GM18867 (cell line): ENCODE results near the gene PPP2R5C.
"Not testable (repeated sequence)": the region's sequence is repeated elsewhere in the genome, so short reads cannot be mapped to it uniquely, and the experiment has no call there.

Experiments
- ATAC-seq: cut with Tn5 transposase; IDR thresholded peaks from one replicate; pipeline ENCODE4 v1.9.1; 2021; ENCODE audit warnings: mild to moderate bottlenecking, moderate library complexity; ENCODE audit not compliant: unreplicated experiment

PPP2R5C gene

GRCh38 chr14:101961746-101962502 lies 200.4 kb downstream of the PPP2R5C start:
- ATAC-seq = no peak

DNA sequence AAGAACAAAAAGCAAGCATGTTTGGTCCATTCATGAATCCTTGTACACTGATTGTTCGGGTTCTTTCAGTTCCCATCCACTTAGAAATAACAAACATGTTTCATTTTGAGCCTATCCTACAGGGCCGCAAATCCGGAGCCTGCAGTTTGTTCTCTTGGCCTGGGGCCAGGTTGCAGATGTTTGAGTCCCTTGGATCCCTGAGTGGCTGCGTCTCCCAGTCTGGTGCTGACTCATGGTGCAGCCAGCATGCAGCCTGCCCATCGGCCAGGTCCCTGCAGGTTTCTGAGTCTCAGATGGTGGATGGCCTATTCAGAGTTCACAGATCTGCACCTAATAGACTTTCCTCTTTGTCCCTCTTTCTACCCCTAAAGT lies 201.0 kb downstream of the PPP2R5C start:
- ATAC-seq = no peak

- ATAC-seq = no peak
Measured at GRCh38 chr14:101963052-101963451, 201.5 kb downstream of the PPP2R5C start.

DNA sequence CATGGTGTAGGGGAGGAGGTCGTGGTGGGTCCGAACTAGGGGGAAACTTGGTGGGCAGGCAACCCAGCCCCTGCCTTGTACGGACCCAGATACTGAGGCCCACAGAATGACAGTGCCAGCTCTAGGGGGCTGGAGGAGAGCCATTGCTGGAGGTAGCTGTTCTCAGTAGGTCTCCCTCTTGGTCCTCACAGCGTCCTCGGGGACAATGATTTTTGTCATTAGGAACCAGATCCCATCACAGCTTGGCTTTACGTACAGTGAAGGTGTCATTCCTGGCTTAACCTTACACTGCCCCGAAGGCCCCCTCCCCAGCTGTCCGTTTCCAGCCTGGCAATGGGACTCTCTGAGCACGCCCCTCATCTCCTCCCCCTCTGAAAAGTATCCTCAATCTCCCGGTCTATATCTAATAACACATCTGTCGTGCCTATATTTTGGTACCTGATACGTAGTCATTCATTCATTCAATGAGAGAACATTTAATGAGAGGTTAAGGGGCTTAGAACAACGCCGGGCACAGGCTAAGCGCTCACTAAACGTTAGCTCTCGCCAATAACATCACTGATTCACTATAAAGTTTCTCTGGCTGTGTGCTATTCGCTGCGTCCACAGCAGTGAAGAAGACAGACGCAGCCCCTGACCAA lies 202.3 kb downstream of the PPP2R5C start:
- no peak for ATAC-seq

- ATAC-seq = peak; percentile 86
Measured at GRCh38 chr14:101964297-101965180, 203.0 kb downstream of the PPP2R5C start, which contains the start of gene DYNC1H1. Gene DYNC1H1 (plus strand): TSS chr14:101964573. CDS start chr14:101964692, 119 bp downstream.

GRCh38 chr14:101965181-101965544 lies 203.7 kb downstream of the PPP2R5C start:
- ATAC-seq = peak; percentile 26

- no peak for ATAC-seq
Measured at GRCh38 chr14:101965770-101966722, 204.5 kb downstream of the PPP2R5C start.

DNA sequence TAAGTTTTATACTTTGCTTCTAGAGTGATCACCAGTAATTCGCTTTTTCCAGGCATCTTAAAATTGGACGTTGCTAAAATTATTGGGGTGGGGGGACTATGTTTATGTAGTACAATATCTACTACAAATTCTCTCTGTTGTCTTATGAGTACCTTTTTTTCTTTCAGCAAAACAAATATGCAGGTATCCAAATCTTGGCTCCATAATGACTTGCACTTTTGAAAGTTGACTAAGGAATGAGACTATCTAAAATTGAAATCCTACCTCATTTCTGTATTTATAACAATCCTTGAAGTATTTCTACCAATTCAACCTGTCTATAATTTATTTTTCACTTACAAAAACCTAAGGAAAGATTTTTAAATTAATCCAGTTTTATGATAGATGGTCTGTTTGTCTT lies 205.2 kb downstream of the PPP2R5C start:
- no peak for ATAC-seq

DNA sequence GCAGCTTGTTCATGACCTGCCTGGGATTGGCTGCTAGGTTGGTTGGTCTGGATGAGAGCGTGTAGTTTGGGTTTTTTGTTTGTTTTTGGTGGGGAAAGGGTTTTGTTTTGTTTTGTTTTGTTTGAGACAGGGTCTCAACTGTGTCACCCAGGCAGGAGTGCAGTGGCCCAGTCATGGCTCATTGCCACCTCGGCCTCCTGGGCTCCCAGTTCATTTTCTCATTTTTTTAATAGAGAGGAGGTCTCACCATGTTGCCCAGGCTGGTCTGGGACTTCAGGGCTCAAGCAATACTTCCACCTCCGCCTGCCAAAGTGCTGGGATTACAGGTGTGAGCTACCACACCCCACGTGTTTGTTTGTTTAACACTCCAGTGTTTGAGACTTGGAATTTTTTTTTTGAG lies 206.7 kb downstream of the PPP2R5C start:
- no peak for ATAC-seq

- ATAC-seq = no peak
Measured at GRCh38 chr14:101969481-101969880, 208.0 kb downstream of the PPP2R5C start.

- ATAC-seq = no peak
Measured at GRCh38 chr14:101970830-101971400, 209.4 kb downstream of the PPP2R5C start.

- ATAC-seq = not testable (repeated sequence)
Measured at GRCh38 chr14:101971458-101971857, 209.9 kb downstream of the PPP2R5C start.

DNA sequence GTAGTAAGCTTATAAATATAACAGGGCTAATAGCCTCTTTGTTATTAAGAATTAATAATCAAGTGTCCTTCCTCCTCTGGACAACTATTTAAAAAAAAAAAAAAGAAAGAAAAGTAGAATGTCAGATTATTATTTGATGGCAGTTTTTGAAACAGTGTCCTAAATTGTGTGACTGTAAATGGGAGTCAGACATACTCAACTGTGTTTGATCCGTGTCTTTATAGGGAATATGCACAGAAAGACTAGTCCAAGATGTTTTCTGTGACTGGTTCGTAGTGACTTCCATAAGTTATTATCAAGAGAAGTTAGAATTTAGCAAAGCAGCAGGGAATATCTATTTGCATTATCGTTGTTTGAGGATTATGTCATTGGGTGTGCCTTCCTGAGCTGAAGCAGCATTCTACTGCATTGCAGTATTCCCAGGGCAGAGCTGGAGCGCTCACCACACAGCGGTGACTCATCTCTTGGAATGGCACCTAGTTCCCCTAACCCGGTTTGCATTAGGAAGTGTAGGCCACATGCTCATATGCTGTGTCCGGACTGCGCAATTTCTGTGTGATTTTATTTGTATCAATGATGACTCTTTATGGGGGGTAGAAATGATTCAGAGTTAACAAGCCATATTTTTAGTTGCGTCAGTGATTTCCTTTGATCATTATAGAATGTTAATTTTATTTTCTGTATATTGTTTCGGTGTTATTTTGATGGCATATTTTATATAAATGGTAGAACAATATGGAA lies 210.8 kb downstream of the PPP2R5C start:
- no peak for ATAC-seq

DNA sequence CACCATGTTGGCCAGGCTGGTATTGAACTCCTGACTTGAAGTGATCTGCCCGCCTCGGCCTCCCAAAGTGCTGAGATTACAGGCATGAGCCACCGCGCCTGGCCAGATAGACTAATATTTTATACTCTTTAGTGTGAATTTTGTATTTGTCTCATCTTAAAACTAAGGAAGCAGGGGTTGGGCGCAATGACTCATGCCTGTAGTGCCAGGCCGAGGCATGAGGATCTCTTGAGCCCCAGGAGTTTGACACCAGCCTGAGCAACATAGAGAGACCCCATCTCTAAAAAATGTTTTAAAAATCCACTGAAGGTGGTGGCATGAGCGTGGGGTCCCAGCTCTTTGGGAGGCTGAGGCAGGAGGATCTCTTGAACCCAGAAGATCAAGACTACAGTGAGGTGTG lies 211.8 kb downstream of the PPP2R5C start:
- ATAC-seq = no peak

DNA sequence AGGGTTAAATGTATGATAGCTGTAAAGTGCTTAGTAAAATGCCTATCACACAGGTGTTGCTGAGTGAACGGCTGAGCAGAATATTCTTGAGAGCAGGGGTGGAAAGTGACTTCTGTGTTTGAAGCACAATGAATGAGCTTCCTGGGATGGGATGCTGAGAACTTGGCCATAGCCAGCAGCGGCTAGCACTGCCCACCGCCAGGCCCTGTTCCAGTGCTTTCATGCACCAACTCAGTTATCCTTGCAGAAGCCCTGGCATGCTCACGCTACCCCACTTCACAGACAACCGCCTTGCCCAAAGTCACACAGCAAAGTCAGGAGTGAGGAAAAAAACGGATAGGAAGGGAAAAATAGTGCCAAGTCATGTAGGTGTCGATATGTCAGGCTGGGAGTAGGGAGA lies 213.7 kb downstream of the PPP2R5C start:
- no peak for ATAC-seq
